ENCODE data around the gene CREBRF. TPM values are rescaled to one million over a fixed set of nuclear protein-coding genes. Genes with fewer than 3 reads are reported as not detected.
A peak's percentile ranks its signal among the peaks of the same experiment; 100 is the strongest.

Gene CREBRF
- total and polyA plus RNA-seq, 9 of the 15 experiments (the other 6 are each of a cell fraction or from before 2014, with no cell fraction given): 1.1 to 4.9 (median 2.9) TPM

DNA sequence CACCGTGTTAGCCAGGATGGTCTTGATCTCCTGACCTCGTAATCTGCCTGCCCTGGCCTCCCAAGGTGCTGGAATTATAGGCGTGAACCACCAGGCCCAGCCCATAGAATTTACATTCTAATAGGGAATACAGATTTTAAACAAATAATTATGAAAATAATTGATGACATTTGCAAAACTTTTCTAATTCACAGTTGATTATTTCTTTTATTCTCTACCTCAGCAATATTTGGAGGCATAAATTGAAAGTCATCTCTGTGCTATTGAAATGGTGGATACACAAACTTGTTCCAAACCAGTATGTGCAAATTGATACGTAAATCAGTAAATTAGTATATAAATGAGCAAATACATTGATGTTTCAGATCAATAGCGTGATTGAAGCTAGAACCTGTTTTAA lies 96.4 kb downstream of the CREBRF start (continued):
- TF ChIP-seq, protein P1, sequence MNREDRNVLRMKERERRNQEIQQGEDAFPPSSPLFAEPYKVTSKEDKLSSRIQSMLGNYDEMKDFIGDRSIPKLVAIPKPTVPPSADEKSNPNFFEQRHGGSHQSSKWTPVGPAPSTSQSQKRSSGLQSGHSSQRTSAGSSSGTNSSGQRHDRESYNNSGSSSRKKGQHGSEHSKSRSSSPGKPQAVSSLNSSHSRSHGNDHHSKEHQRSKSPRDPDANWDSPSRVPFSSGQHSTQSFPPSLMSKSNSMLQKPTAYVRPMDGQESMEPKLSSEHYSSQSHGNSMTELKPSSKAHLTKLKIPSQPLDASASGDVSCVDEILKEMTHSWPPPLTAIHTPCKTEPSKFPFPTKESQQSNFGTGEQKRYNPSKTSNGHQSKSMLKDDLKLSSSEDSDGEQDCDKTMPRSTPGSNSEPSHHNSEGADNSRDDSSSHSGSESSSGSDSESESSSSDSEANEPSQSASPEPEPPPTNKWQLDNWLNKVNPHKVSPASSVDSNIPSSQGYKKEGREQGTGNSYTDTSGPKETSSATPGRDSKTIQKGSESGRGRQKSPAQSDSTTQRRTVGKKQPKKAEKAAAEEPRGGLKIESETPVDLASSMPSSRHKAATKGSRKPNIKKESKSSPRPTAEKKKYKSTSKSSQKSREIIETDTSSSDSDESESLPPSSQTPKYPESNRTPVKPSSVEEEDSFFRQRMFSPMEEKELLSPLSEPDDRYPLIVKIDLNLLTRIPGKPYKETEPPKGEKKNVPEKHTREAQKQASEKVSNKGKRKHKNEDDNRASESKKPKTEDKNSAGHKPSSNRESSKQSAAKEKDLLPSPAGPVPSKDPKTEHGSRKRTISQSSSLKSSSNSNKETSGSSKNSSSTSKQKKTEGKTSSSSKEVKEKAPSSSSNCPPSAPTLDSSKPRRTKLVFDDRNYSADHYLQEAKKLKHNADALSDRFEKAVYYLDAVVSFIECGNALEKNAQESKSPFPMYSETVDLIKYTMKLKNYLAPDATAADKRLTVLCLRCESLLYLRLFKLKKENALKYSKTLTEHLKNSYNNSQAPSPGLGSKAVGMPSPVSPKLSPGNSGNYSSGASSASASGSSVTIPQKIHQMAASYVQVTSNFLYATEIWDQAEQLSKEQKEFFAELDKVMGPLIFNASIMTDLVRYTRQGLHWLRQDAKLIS (CRISPR knock-in tag; IDR thresholded peaks at IDR 0.05): no peak
- TF ChIP-seq YBX1 (IDR thresholded peaks at IDR 0.05) (no peak), HNRNPH1 (optimal IDR thresholded peaks at IDR 0.05; ENCODE audit: low read depth, low read length) (no peak), PHF20 (IDR thresholded peaks at IDR 0.05; ENCODE audit: partially characterized antibody) (no peak), ZNF583 (CRISPR knock-in tag; IDR thresholded peaks at IDR 0.05) (no peak), MTA2 (IDR thresholded peaks at IDR 0.05; ENCODE audit: low read depth) (no peak), PRPF4 (IDR thresholded peaks at IDR 0.05; ENCODE audit: insufficient read depth, low read depth, low read length, poor library complexity, severe bottlenecking) (no peak), RBFOX2 (IDR thresholded peaks at IDR 0.05; ENCODE audit: low read depth, low read length) (no peak), ZNF316 (IDR thresholded peaks at IDR 0.05) (peak; percentile 79)
- TF ChIP-seq, protein P2, sequence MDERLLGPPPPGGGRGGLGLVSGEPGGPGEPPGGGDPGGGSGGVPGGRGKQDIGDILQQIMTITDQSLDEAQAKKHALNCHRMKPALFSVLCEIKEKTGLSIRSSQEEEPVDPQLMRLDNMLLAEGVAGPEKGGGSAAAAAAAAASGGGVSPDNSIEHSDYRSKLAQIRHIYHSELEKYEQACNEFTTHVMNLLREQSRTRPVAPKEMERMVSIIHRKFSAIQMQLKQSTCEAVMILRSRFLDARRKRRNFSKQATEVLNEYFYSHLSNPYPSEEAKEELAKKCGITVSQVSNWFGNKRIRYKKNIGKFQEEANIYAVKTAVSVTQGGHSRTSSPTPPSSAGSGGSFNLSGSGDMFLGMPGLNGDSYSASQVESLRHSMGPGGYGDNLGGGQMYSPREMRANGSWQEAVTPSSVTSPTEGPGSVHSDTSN (CRISPR knock-in tag; IDR thresholded peaks at IDR 0.05; ENCODE audit: low read depth): no peak
- TF ChIP-seq, protein P2 (tag; conservative IDR thresholded peaks at IDR 0.05; ENCODE audit: low read depth): no peak
- TF ChIP-seq, protein P3, sequence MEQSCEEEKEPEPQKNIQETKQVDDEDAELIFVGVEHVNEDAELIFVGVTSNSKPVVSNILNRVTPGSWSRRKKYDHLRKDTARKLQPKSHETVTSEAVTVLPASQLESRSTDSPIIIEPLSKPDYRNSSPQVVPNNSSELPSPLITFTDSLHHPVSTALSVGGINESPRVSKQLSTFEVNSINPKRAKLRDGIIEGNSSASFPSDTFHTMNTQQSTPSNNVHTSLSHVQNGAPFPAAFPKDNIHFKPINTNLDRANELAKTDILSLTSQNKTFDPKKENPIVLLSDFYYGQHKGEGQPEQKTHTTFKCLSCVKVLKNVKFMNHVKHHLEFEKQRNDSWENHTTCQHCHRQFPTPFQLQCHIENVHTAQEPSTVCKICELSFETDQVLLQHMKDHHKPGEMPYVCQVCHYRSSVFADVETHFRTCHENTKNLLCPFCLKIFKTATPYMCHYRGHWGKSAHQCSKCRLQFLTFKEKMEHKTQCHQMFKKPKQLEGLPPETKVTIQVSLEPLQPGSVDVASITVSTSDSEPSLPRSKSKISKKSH (CRISPR knock-in tag; IDR thresholded peaks at IDR 0.05): no peak
- TF ChIP-seq, protein P4, sequence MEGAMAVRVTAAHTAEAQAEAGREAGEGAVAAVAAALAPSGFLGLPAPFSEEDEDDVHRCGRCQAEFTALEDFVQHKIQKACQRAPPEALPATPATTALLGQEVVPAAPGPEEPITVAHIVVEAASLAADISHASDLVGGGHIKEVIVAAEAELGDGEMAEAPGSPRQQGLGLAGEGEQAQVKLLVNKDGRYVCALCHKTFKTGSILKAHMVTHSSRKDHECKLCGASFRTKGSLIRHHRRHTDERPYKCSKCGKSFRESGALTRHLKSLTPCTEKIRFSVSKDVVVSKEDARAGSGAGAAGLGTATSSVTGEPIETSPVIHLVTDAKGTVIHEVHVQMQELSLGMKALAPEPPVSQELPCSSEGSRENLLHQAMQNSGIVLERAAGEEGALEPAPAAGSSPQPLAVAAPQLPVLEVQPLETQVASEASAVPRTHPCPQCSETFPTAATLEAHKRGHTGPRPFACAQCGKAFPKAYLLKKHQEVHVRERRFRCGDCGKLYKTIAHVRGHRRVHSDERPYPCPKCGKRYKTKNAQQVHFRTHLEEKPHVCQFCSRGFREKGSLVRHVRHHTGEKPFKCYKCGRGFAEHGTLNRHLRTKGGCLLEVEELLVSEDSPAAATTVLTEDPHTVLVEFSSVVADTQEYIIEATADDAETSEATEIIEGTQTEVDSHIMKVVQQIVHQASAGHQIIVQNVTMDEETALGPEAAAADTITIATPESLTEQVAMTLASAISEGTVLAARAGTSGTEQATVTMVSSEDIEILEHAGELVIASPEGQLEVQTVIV (CRISPR knock-in tag; IDR thresholded peaks at IDR 0.05; ENCODE audit: borderline replicate concordance): no peak
